ENCODE measurements around the gene ATAD3C. TPM values are rescaled to one million over a fixed set of nuclear protein-coding genes. Genes with fewer than 3 reads are reported as not detected.

ATAD3C gene
- total and polyA plus RNA-seq, 2 of the 4 experiments (the other 2 are of a cell fraction): not detected

DNA sequence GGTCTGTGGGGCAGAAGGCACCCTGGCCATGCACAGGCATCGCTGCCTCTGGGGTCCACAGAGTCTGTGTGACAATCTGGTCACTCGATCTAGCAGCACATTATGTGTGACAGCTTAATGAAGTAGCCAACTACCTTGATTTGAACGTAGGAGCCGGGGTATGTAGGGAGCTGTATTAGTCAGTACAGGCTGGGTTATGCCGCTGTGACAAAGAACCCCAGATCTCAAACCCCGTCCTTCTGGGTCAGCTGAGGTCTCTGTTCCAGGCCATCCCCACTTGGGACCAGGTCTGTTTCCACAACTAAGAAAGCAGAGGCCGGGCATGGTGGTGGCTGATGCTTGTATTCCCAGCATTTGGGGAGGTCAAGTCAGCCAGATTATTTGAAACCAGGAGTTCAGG lies 13.8 kb downstream of the ATAD3C start:
- H2AFZ ChIP-seq (replicated peaks; ENCODE audit: low read length, poor library complexity): no peak overlapping the region
- no peaks in the 10 kb centered on the region for H3K79me1 ChIP-seq (ENCODE audit: low read depth in 1 of 2, low read length in 2 of 2)
- no peak overlapping the region for H3K56ac ChIP-seq (ENCODE audit: extremely low read depth, insufficient read depth, low read length)
- H2BK15ac ChIP-seq (ENCODE audit: low read depth, low read length): no peak overlapping the region
- no peak overlapping the region for H3K23ac ChIP-seq (ENCODE audit: low read depth, low read length)
- no CpG with 5 or more reads among the region's 7 CpGs for WGBS, 2 experiments (ENCODE audit: extremely low coverage in 2 of 2, insufficient read length in 1 of 2)
- no peak overlapping the region for H4K91ac ChIP-seq (ENCODE audit: insufficient read depth, low read depth, low read length)
- no peak overlapping the region for H3K14ac ChIP-seq (replicated peaks; ENCODE audit: low read depth, low read length)
- H2BK120ac ChIP-seq (ENCODE audit: low read depth, low read length): no peak overlapping the region
- POLR2A ChIA-PET (ENCODE audit: unreplicated experiment): no interaction called here
- no peaks in the 10 kb centered on the region for H3K36me3 ChIP-seq (ENCODE audit: control insufficient read depth, insufficient read depth, low read length)
- H3K9me1 ChIP-seq (ENCODE audit: insufficient read depth, low read length): no peaks in the 10 kb centered on the region
- dilution Hi-C loops (cut with HindIII; ENCODE audit: low sequenced_read_pairs, unreplicated experiment) (no loop called here), in situ Hi-C loops (cut with MboI; ENCODE audit: low sequenced_read_pairs) (no loop called here), intact Hi-C loops (cut with micrococcal nuclease) (no loop called here)
- H3K4me2 ChIP-seq (ENCODE audit: low read depth, low read length): no peak overlapping the region
- no peak overlapping the region for H2BK20ac ChIP-seq (ENCODE audit: low read depth, low read length)
- no peak overlapping the region for H3K4me3 ChIP-seq (ENCODE audit: insufficient read depth, low read depth, low read length)
- no peak overlapping the region for H2AK5ac ChIP-seq (ENCODE audit: low read depth, low read length)
- H3K27ac ChIP-seq (ENCODE audit: insufficient read depth, low read length): no peak overlapping the region
- H4K5ac ChIP-seq (ENCODE audit: low read depth, low read length): no peak overlapping the region
- CTCF ChIA-PET: no interaction called here
- no peak overlapping the region for H3K9ac ChIP-seq (ENCODE audit: low read depth, low read length)
- H4K20me1 ChIP-seq (ENCODE audit: insufficient read depth, low read length): no peaks in the 10 kb centered on the region
- no peak for ATAC-seq (ENCODE audit: low read depth)
- no peaks in the 10 kb centered on the region for H3K4me1 ChIP-seq (ENCODE audit: control insufficient read depth, insufficient read depth, low read length)
- no peak overlapping the region for H3K18ac ChIP-seq (ENCODE audit: low read depth, low read length)
- TF ChIP-seq CHD1 (IDR thresholded peaks at IDR 0.05; ENCODE audit: low read depth, low read length) (no peak), MAFK (IDR thresholded peaks at IDR 0.05; ENCODE audit: low read depth, low read length) (no peak), MAZ (IDR thresholded peaks at IDR 0.05; ENCODE audit: borderline replicate concordance, low read depth, low read length) (no peak), BHLHE40 (IDR thresholded peaks at IDR 0.05; ENCODE audit: low read depth, low read length) (no peak), SMC3 (IDR thresholded peaks at IDR 0.05; ENCODE audit: low read depth, low read length) (no peak), CEBPB (IDR thresholded peaks at IDR 0.05; ENCODE audit: low read depth, low read length) (no peak), POLR2A (IDR thresholded peaks at IDR 0.05; ENCODE audit: low read depth, low read length) (no peak), FOS (IDR thresholded peaks at IDR 0.05; ENCODE audit: low read depth, low read length) (no peak), MXI1 (IDR thresholded peaks at IDR 0.05; ENCODE audit: borderline replicate concordance, low read depth, low read length) (no peak)
- TF ChIP-seq, protein P1, sequence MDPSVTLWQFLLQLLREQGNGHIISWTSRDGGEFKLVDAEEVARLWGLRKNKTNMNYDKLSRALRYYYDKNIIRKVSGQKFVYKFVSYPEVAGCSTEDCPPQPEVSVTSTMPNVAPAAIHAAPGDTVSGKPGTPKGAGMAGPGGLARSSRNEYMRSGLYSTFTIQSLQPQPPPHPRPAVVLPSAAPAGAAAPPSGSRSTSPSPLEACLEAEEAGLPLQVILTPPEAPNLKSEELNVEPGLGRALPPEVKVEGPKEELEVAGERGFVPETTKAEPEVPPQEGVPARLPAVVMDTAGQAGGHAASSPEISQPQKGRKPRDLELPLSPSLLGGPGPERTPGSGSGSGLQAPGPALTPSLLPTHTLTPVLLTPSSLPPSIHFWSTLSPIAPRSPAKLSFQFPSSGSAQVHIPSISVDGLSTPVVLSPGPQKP (IDR thresholded peaks at IDR 0.05; ENCODE audit: borderline replicate concordance, low read depth, low read length): no peak
- TF ChIP-seq, protein P2, sequence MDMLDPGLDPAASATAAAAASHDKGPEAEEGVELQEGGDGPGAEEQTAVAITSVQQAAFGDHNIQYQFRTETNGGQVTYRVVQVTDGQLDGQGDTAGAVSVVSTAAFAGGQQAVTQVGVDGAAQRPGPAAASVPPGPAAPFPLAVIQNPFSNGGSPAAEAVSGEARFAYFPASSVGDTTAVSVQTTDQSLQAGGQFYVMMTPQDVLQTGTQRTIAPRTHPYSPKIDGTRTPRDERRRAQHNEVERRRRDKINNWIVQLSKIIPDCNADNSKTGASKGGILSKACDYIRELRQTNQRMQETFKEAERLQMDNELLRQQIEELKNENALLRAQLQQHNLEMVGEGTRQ (IDR thresholded peaks at IDR 0.05; ENCODE audit: low read depth, low read length): no peak
- no peaks in the 10 kb centered on the region for H3K27me3 ChIP-seq (ENCODE audit: control insufficient read depth, insufficient read depth, low read length)
- no peaks in the 10 kb centered on the region for H3K9me3 ChIP-seq (ENCODE audit: control insufficient read depth, insufficient read depth, low read length)
- no TSS peak for BruUV-seq (replicated peaks)
- DNase-seq: no peak
- H3K4ac ChIP-seq (ENCODE audit: low read depth, low read length): no peak overlapping the region
- no peak overlapping the region for H2AK9ac ChIP-seq (replicated peaks; ENCODE audit: low read depth, low read length, poor library complexity)
- H4K8ac ChIP-seq (ENCODE audit: low read depth in 2 of 2, low read length in 2 of 2): no peak overlapping the region
- H2BK5ac ChIP-seq (ENCODE audit: low read depth, low read length, poor library complexity, severe bottlenecking): no peak overlapping the region
